CD4-positive, alpha-beta memory T cell (primary cell): ENCODE data around the gene PHF20. TPM values are rescaled to one million over a fixed set of nuclear protein-coding genes. Genes with fewer than 3 reads are reported as not detected.
"Not testable (repeated sequence)": the region's sequence is repeated elsewhere in the genome, so short reads cannot be mapped to it uniquely, and the experiment has no call there.

Source experiments
- CTCF ChIA-PET: fragments of 350-600 bp; sonication (Branson Sonifier 250); formaldehyde crosslinking; loops from one replicate; lab custom pipeline; 2021; ENCODE audit warnings: inconsistent platforms; ENCODE audit not compliant: partially characterized antibody; lab: Charles Lee
- POLR2A ChIA-PET: fragments of 350-600 bp; sonication (Branson Sonifier 250); formaldehyde crosslinking; loops from one replicate; lab custom pipeline; 2021; ENCODE audit not compliant: partially characterized antibody; lab: Charles Lee
- DNase-seq, 5 donors: peaks; one replicate each; pipeline versions ENCODE4 v3.0.0 to v3.0.0-alpha.2; 2020 to 2022; ENCODE audit warnings: mixed read lengths in 1 of 5
- H3K27ac ChIP-seq: one replicate; pipeline ENCODE4 v1.7.0; 2013; ENCODE audit warnings: low read depth, low read length
- H3K27me3 ChIP-seq: 2 replicates; pipeline ENCODE4 v1.7.0; 2013; ENCODE audit warnings: mild to moderate bottlenecking, low read length, moderate library complexity; ENCODE audit not compliant: insufficient read depth
- H3K36me3 ChIP-seq: 2 replicates; pipeline ENCODE4 v1.7.0; 2013; ENCODE audit warnings: mild to moderate bottlenecking, low read length, moderate library complexity; ENCODE audit not compliant: insufficient read depth
- H3K4me1 ChIP-seq: 2 replicates; pipeline ENCODE4 v1.7.0; 2013; ENCODE audit warnings: mild to moderate bottlenecking, low read length, moderate library complexity; ENCODE audit not compliant: insufficient read depth
- H3K4me3 ChIP-seq, 2 donors: one replicate each; pipeline ENCODE4 v1.7.0; 2013; ENCODE audit warnings: low read length in 2 of 2, mild to moderate bottlenecking in 1 of 2
- H3K9me3 ChIP-seq, 2 donors: one replicate each; pipeline ENCODE4 v1.7.0; 2013; ENCODE audit warnings: low read length in 2 of 2, control low read depth in 1 of 2; ENCODE audit not compliant: control insufficient read depth in 1 of 2
- H3K27ac Mint-ChIP-seq, 7 donors: one replicate each; pipeline ENCODE4 v1.8.0; 2020 to 2021; ENCODE audit warnings: mixed read lengths in 7 of 7, mild to moderate bottlenecking in 6 of 7, inconsistent platforms in 3 of 7, moderate library complexity in 3 of 7
- H3K27me3 Mint-ChIP-seq, 2 donors: one replicate each; pipeline ENCODE4 v1.8.0; 2020 to 2021; ENCODE audit warnings: mixed read lengths in 2 of 2
- H3K36me3 Mint-ChIP-seq, 2 donors: one replicate each; pipeline ENCODE4 v1.8.0; 2020 to 2021; ENCODE audit warnings: mixed read lengths in 2 of 2, inconsistent platforms in 1 of 2, mild to moderate bottlenecking in 1 of 2
- H3K4me1 Mint-ChIP-seq, 4 donors: one replicate each; pipeline ENCODE4 v1.8.0; 2020 to 2021; ENCODE audit warnings: mixed read lengths in 4 of 4, mild to moderate bottlenecking in 1 of 4
- H3K4me3 Mint-ChIP-seq, 8 donors: one replicate each; pipeline ENCODE4 v1.8.0; 2020 to 2021; ENCODE audit warnings: mixed read lengths in 8 of 8, mild to moderate bottlenecking in 7 of 8, moderate library complexity in 6 of 8, inconsistent platforms in 3 of 8
- H3K9me3 Mint-ChIP-seq, 8 donors: one replicate each; pipeline ENCODE4 v1.8.0; 2020 to 2021; ENCODE audit warnings: mixed read lengths in 8 of 8, mild to moderate bottlenecking in 5 of 8, inconsistent platforms in 3 of 8, moderate library complexity in 1 of 8
- intact Hi-C: fragments of 100-400 bp; cut with micrococcal nuclease; formaldehyde crosslinking; loops from one replicate; pipeline ENCODE4 v1.15.1; 2023
- polyA plus RNA-seq, 2 donors: library from polyadenylated mRNA; unstranded; fragments of 300-500 nt; fragmentation: Illumina TruSeq; gene quantifications; one replicate each; pipeline ENCODE4 v1.2.3, GENCODE V29; 2021
- total RNA-seq, 2 experiments: library from RNA; stranded (reverse); gene quantifications; one replicate each; pipeline ENCODE4 v1.2.3, GENCODE V29; 2021

PHF20 gene
- total and polyA plus RNA-seq, 4 experiments from 2014 or later = 72.9 to 126 (median 94.2) TPM

GRCh38 chr20:35774391-35774790 is 2.6 kb downstream of the PHF20 start:
- no peak for DNase-seq
- ChIA-PET CTCF (interaction anchor here (1.4 kb wide), 1 partner anchor 32 kb away, joined by 6 read pairs; the partner anchor contains the start of gene RBM39), POLR2A (interaction anchor here (1.0 to 20.6 kb wide), 2 partner anchors 35 to 110 kb away, joined by 3 to 1007 read pairs; partner anchors contain the start of genes CPNE1, RBM12 and RBM39)
- Mint-ChIP-seq H3K4me3 (peak overlapping the region; percentile 57 to 93 (median 90)), H3K27me3 (no peaks in the 10 kb centered on the region), H3K4me1 (peaks cover 50 to 90% (median 71%) of the 10 kb centered on the region in 4 donors), H3K27ac (peak overlapping the region; percentile 81 to 99 (median 98)), H3K36me3 (peaks cover 11 to 44% of the 10 kb centered on the region in 2 donors), H3K9me3 (peaks cover 0 to 4% (median 0%) of the 10 kb centered on the region in 8 donors)
- intact Hi-C loops = loop anchor here (5.0 to 10.0 kb wide), 2 partner anchors 50 to 178 kb away; partner anchors contain the start of gene SCAND1
- Histone ChIP-seq H3K27me3 (no peaks in the 10 kb centered on the region), H3K36me3 (peaks cover 4% of the 10 kb centered on the region), H3K27ac (peak overlapping the region; percentile 94), H3K4me3 (no peak overlapping the region), H3K9me3 (no peaks in the 10 kb centered on the region), H3K4me1 (peaks cover 73% of the 10 kb centered on the region)

- H3K4me1 Mint-ChIP-seq = peaks cover 50 to 79% (median 65%) of the 10 kb centered on the region in 4 donors
- peak overlapping the region; percentile 60 to 95 (median 85) for H3K27ac Mint-ChIP-seq
- Histone ChIP-seq H3K36me3 (peaks cover 8% of the 10 kb centered on the region), H3K4me3 (no peak overlapping the region), H3K4me1 (peaks cover 59% of the 10 kb centered on the region), H3K27me3 (no peaks in the 10 kb centered on the region), H3K9me3 (no peaks in the 10 kb centered on the region), H3K27ac (no peak overlapping the region)
- DNase-seq = no peak
- no peaks in the 10 kb centered on the region for H3K27me3 Mint-ChIP-seq
- ChIA-PET CTCF (interaction anchor here (1.5 kb wide), 1 partner anchor 34 kb away, joined by 4 read pairs; no protein-coding TSS in a partner anchor), POLR2A (interaction anchor here (0.8 to 20.6 kb wide), 2 partner anchors 33 to 37 kb away, joined by 4 to 1007 read pairs; partner anchors contain the start of gene RBM39)
- peak overlapping the region in 6 of 8 donors; percentile 23 to 74 (median 52) for H3K4me3 Mint-ChIP-seq
- peaks cover 9 to 54% of the 10 kb centered on the region in 2 donors for H3K36me3 Mint-ChIP-seq
- peaks cover 0 to 2% (median 0%) of the 10 kb centered on the region in 8 donors for H3K9me3 Mint-ChIP-seq
- intact Hi-C loops = loop anchor here (10.0 kb wide), 1 partner anchor 52 kb away; no protein-coding TSS in a partner anchor
These were observed 4.8 kb downstream of the PHF20 start for GRCh38 chr20:35776513-35777101.

- POLR2A ChIA-PET, H3K4me3 Mint-ChIP-seq, H3K4me3 ChIP-seq, H3K9me3 Mint-ChIP-seq, DNase-seq, H3K36me3 ChIP-seq, CTCF ChIA-PET, H3K27ac ChIP-seq, H3K27me3 Mint-ChIP-seq, intact Hi-C loops, H3K9me3 ChIP-seq, H3K27me3 ChIP-seq: not testable (repeated sequence)
- H3K4me1 ChIP-seq = peaks cover 13% of the 10 kb centered on the region
- H3K4me1 Mint-ChIP-seq = peaks cover 12 to 40% (median 21%) of the 10 kb centered on the region in 4 donors
- H3K27ac Mint-ChIP-seq = peak overlapping the region in 1 of 7 donors; percentile 65
- peaks cover 9 to 33% of the 10 kb centered on the region in 2 donors for H3K36me3 Mint-ChIP-seq
These were observed 12.0 kb downstream of the PHF20 start for GRCh38 chr20:35783811-35784210.

GRCh38 chr20:35785541-35785940 is 13.7 kb downstream of the PHF20 start:
- DNase-seq, H3K4me3 ChIP-seq, H3K9me3 Mint-ChIP-seq, H3K36me3 ChIP-seq, CTCF ChIA-PET, H3K9me3 ChIP-seq, POLR2A ChIA-PET, H3K27me3 ChIP-seq, H3K4me3 Mint-ChIP-seq, intact Hi-C loops, H3K27ac Mint-ChIP-seq, H3K27ac ChIP-seq, H3K27me3 Mint-ChIP-seq: not testable (repeated sequence)
- peaks cover 13% of the 10 kb centered on the region for H3K4me1 ChIP-seq
- H3K4me1 Mint-ChIP-seq = peaks cover 8 to 37% (median 15%) of the 10 kb centered on the region in 4 donors
- H3K36me3 Mint-ChIP-seq = peaks cover 8 to 32% of the 10 kb centered on the region in 2 donors

GRCh38 chr20:35788796-35789195 is 17.0 kb downstream of the PHF20 start:
- POLR2A ChIA-PET = interaction anchor here (0.5 to 1.7 kb wide), 2 partner anchors 47 to 63 kb away, joined by 4 to 6 read pairs; partner anchors contain the start of gene RBM39
- intact Hi-C loops = no loop called here
- H3K4me3 Mint-ChIP-seq = no peak overlapping the region
- Histone ChIP-seq H3K27me3 (no peaks in the 10 kb centered on the region), H3K4me3 (no peak overlapping the region), H3K27ac (no peak overlapping the region), H3K9me3 (no peaks in the 10 kb centered on the region), H3K36me3 (peaks cover 4% of the 10 kb centered on the region), H3K4me1 (peaks cover 5% of the 10 kb centered on the region)
- peaks cover 3 to 24% of the 10 kb centered on the region in 2 donors for H3K36me3 Mint-ChIP-seq
- H3K27ac Mint-ChIP-seq = peak overlapping the region in 3 of 7 donors; percentile 53 to 85 (median 74)
- DNase-seq = no peak
- peaks cover 9 to 39% (median 15%) of the 10 kb centered on the region in 4 donors for H3K4me1 Mint-ChIP-seq
- CTCF ChIA-PET = no interaction called here
- H3K9me3 Mint-ChIP-seq = peaks cover 0 to 2% (median 0%) of the 10 kb centered on the region in 8 donors
- H3K27me3 Mint-ChIP-seq = no peaks in the 10 kb centered on the region

- no peaks in the 10 kb centered on the region for H3K27me3 ChIP-seq
- H3K4me1 ChIP-seq = peaks cover 15% of the 10 kb centered on the region
- Mint-ChIP-seq H3K4me3 (no peak overlapping the region), H3K9me3 (peaks cover 0 to 2% (median 0%) of the 10 kb centered on the region in 8 donors), H3K36me3 (peaks cover 8 to 26% of the 10 kb centered on the region in 2 donors), H3K27ac (peak overlapping the region in 1 of 7 donors; percentile 42), H3K27me3 (no peaks in the 10 kb centered on the region), H3K4me1 (peaks cover 14 to 50% (median 21%) of the 10 kb centered on the region in 4 donors)
- intact Hi-C loops = no loop called here
- POLR2A ChIA-PET = no interaction called here
- no peak overlapping the region for H3K4me3 ChIP-seq
- no peak overlapping the region for H3K27ac ChIP-seq
- CTCF ChIA-PET = no interaction called here
- H3K36me3 ChIP-seq = peaks cover 4% of the 10 kb centered on the region
- no peaks in the 10 kb centered on the region for H3K9me3 ChIP-seq
- no peak for DNase-seq
These were observed 19.3 kb downstream of the PHF20 start for GRCh38 chr20:35791097-35791496.

GRCh38 chr20:35791821-35792220 is 20.0 kb downstream of the PHF20 start:
- Histone ChIP-seq H3K27ac (no peak overlapping the region), H3K36me3 (peaks cover 4% of the 10 kb centered on the region), H3K4me3 (no peak overlapping the region), H3K27me3 (no peaks in the 10 kb centered on the region), H3K4me1 (peaks cover 22% of the 10 kb centered on the region), H3K9me3 (no peaks in the 10 kb centered on the region)
- ChIA-PET CTCF (no interaction called here), POLR2A (no interaction called here)
- DNase-seq = no peak
- peaks cover 8 to 29% of the 10 kb centered on the region in 2 donors for H3K36me3 Mint-ChIP-seq
- intact Hi-C loops = no loop called here
- H3K9me3 Mint-ChIP-seq = peaks cover 0 to 2% (median 0%) of the 10 kb centered on the region in 8 donors
- peak overlapping the region in 6 of 7 donors; percentile 13 to 64 (median 59) for H3K27ac Mint-ChIP-seq
- H3K27me3 Mint-ChIP-seq = no peaks in the 10 kb centered on the region
- H3K4me3 Mint-ChIP-seq = peak overlapping the region in 2 of 8 donors; percentile 6 to 11
- peaks cover 18 to 50% (median 28%) of the 10 kb centered on the region in 4 donors for H3K4me1 Mint-ChIP-seq
